Keratinocyte (primary cell): Measurements from ENCODE around the gene EYS. TPM values are rescaled to one million over a fixed set of nuclear protein-coding genes. Genes with fewer than 3 reads are reported as not detected.

Experiments
- DNase-seq: peaks from one replicate; pipeline ENCODE4 v3.0.0-alpha.2; 2011; ENCODE audit warnings: low read depth, missing footprints, low spot score
- FAIRE-seq: peaks from 2 replicates; lab custom pipeline; 2011; peaks lifted over from hg19 to GRCh38; lab: Jason Lieb, UNC
- H2AFZ ChIP-seq: 2 replicates; pipeline ENCODE4 v1.6.0; 2012; ENCODE audit warnings: low read length, control low read depth, inconsistent platforms; ENCODE audit not compliant: control insufficient read depth
- H3K27ac ChIP-seq: 2 replicates; pipeline ENCODE4 v1.5.1; 2011; ENCODE audit warnings: low read length; ENCODE audit not compliant: control insufficient read depth, insufficient read depth
- H3K27me3 ChIP-seq: 3 replicates; pipeline ENCODE4 v1.6.0; 2011; ENCODE audit warnings: low read length; ENCODE audit not compliant: control insufficient read depth, insufficient read depth; ENCODE audit errors: extremely low read depth
- H3K36me3 ChIP-seq, 2 experiments: 2 replicates in 1 of 2; 3 replicates in 1 of 2; pipeline ENCODE4 v1.5.1; 2011; ENCODE audit warnings: low read length in 2 of 2, mild to moderate bottlenecking in 1 of 2; ENCODE audit not compliant: control insufficient read depth in 2 of 2, insufficient read depth in 2 of 2; ENCODE audit errors: extremely low read depth in 1 of 2
- H3K4me1 ChIP-seq: 3 replicates; pipeline ENCODE4 v1.5.1; 2011; ENCODE audit warnings: low read length; ENCODE audit not compliant: control insufficient read depth, insufficient read depth; ENCODE audit errors: extremely low read depth
- H3K4me2 ChIP-seq: 3 replicates; pipeline ENCODE4 v1.6.0; 2011; ENCODE audit warnings: low read depth, low read length; ENCODE audit not compliant: control insufficient read depth, insufficient read depth; ENCODE audit errors: extremely low read depth
- H3K4me3 ChIP-seq, 3 experiments: fragments of 200-600 bp in 1 of 3; sonication (generic) in 1 of 3; 2 replicates in 2 of 3; 3 replicates in 1 of 3; pipeline ENCODE4 v1.5.1; 2011 to 2016; ENCODE audit warnings: low read length in 3 of 3, mild to moderate bottlenecking in 3 of 3, control low read depth in 2 of 3, inconsistent platforms in 1 of 3, low read depth in 1 of 3, mixed read lengths in 1 of 3, mixed run types in 1 of 3, moderate library complexity in 1 of 3; ENCODE audit not compliant: control insufficient read depth in 2 of 3, insufficient read depth in 2 of 3; ENCODE audit errors: extremely low read depth in 1 of 3
- H3K79me2 ChIP-seq: 2 replicates; pipeline ENCODE4 v1.6.0; 2012; ENCODE audit warnings: low read length; ENCODE audit not compliant: control insufficient read depth, insufficient read depth
- H3K9ac ChIP-seq: 3 replicates; pipeline ENCODE4 v1.6.0; 2011; ENCODE audit warnings: low read length; ENCODE audit not compliant: control insufficient read depth, insufficient read depth; ENCODE audit errors: extremely low read depth
- H3K9me1 ChIP-seq: 3 replicates; pipeline ENCODE4 v1.6.0; 2011; ENCODE audit warnings: low read length; ENCODE audit not compliant: control insufficient read depth, insufficient read depth; ENCODE audit errors: extremely low read depth
- H3K9me3 ChIP-seq: 2 replicates; pipeline ENCODE4 v1.5.1; 2012; ENCODE audit warnings: low read depth, low read length; ENCODE audit not compliant: control insufficient read depth
- H4K20me1 ChIP-seq: 3 replicates; pipeline ENCODE4 v1.6.0; 2011; ENCODE audit warnings: low read length; ENCODE audit not compliant: control insufficient read depth, insufficient read depth; ENCODE audit errors: extremely low read depth
- EZH2 ChIP-seq: IDR thresholded peaks from one replicate; pipeline ENCODE4 v1.6.1; 2012; ENCODE audit warnings: inconsistent platforms, mild to moderate bottlenecking, low read length, moderate library complexity
- dilution Hi-C: fragments of 300-500 bp; cut with MboI; formaldehyde crosslinking; loops from one replicate; pipeline ENCODE4 v1.7.0; 2020; ENCODE audit warnings: low sequenced_read_pairs; ENCODE audit not compliant: extremely low pct_ligation_motif_present
- polyA plus RNA-seq, 5 experiments: library from polyadenylated mRNA; depleted of rRNA in 3 of 5; stranded (reverse) in 3 of 5; stranded (forward) in 1 of 5; unstranded in 1 of 5; fragments of >200 nt; gene quantifications; 1 replicate in 1 of 5; 2 replicates in 3 of 5; 3 replicates in 1 of 5; pipeline versions ENCODE4 v1.2.1 to v1.2.3, GENCODE V29; 2011 to 2012; ENCODE audit warnings: missing spikeins in 2 of 5, low read depth in 1 of 5, low replicate concordance in 1 of 5
- TF ChIP-seq, protein P1 (sequence below), 3 experiments: IDR thresholded peaks in 1 of 3; conservative IDR thresholded peaks in 1 of 3; optimal IDR thresholded peaks in 1 of 3; 2 replicates in 2 of 3; 3 replicates in 1 of 3; pipeline versions ENCODE3 to v1.5.1; 2011; ENCODE audit warnings: low read length in 3 of 3, mild to moderate bottlenecking in 3 of 3, moderate library complexity in 2 of 3, control low read depth in 1 of 3, inconsistent platforms in 1 of 3; ENCODE audit not compliant: insufficient read depth in 2 of 3; ENCODE audit errors: extremely low read depth in 1 of 3

The EYS gene
- polyA plus RNA-seq, 1 donor (not counting 4 experiments of a cell fraction or from before 2014, with no cell fraction given), result 0.34 TPM

DNA sequence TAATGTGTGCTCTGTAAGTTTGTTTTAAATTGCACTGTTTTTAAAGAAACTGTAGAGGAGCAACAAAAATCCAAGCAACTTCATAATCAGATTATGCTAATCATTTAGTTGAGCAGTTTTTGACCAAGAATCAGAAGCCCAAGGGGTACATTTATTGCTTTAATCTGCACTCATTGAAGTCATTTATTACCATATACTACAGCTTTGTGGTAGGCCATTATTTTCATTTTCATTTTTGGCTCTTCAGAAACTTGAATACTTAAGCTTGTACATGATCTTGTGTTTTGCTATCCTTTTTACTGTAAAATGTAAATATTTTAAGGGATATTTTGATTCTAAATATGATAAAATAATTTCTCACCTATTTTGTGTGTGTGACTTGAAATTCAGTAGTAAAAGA is 1992.9 kb downstream of the EYS start:
- no peaks in the 10 kb centered on the region for H4K20me1 ChIP-seq
- no peaks in the 10 kb centered on the region for H3K9me1 ChIP-seq
- no peak for DNase-seq
- peaks cover 4 to 10% of the 10 kb centered on the region in 2 experiments for H3K36me3 ChIP-seq
- FAIRE-seq, result no peak
- no peak overlapping the region for H2AFZ ChIP-seq
- no peak overlapping the region for H3K9ac ChIP-seq
- H3K4me1 ChIP-seq, result no peaks in the 10 kb centered on the region
- no peak for TF ChIP-seq EZH2
- TF ChIP-seq, protein P1, sequence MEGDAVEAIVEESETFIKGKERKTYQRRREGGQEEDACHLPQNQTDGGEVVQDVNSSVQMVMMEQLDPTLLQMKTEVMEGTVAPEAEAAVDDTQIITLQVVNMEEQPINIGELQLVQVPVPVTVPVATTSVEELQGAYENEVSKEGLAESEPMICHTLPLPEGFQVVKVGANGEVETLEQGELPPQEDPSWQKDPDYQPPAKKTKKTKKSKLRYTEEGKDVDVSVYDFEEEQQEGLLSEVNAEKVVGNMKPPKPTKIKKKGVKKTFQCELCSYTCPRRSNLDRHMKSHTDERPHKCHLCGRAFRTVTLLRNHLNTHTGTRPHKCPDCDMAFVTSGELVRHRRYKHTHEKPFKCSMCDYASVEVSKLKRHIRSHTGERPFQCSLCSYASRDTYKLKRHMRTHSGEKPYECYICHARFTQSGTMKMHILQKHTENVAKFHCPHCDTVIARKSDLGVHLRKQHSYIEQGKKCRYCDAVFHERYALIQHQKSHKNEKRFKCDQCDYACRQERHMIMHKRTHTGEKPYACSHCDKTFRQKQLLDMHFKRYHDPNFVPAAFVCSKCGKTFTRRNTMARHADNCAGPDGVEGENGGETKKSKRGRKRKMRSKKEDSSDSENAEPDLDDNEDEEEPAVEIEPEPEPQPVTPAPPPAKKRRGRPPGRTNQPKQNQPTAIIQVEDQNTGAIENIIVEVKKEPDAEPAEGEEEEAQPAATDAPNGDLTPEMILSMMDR (optimal IDR thresholded peaks at IDR 0.05 in 1 of 3, IDR thresholded peaks at IDR 0.05 in 1 of 3, conservative IDR thresholded peaks at IDR 0.05 in 1 of 3; ENCODE audit: extremely low read depth in 1 of 3, insufficient read depth in 2 of 3, low read length in 3 of 3), result no peak
- H3K27me3 ChIP-seq, result no peaks in the 10 kb centered on the region
- H3K79me2 ChIP-seq, result no peaks in the 10 kb centered on the region
- H3K27ac ChIP-seq, result no peak overlapping the region
- no peaks in the 10 kb centered on the region for H3K9me3 ChIP-seq
- H3K4me3 ChIP-seq, result no peak overlapping the region
- dilution Hi-C loops, result no loop called here
- no peak overlapping the region for H3K4me2 ChIP-seq

DNA sequence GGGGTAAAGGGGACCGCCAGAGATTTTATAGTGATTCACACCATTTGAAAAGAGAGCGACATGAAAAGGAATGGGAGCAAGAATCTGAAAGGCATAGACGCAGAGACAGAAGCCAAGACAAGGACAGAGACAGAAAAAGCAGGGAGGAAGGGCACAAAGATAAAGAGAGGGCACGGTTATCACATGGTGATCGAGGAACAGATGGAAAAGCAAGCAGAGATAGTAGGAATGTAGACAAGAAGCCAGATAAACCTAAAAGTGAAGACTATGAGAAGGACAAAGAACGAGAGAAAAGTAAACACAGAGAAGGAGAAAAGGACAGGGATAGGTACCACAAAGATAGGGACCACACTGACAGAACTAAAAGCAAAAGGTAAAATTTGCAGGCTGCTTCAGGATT is 1993.7 kb downstream of the EYS start:
- H3K9me1 ChIP-seq, result no peaks in the 10 kb centered on the region
- H3K4me1 ChIP-seq, result no peaks in the 10 kb centered on the region
- no peak overlapping the region for H2AFZ ChIP-seq
- peaks cover 4 to 10% of the 10 kb centered on the region in 2 experiments for H3K36me3 ChIP-seq
- H3K4me2 ChIP-seq, result no peak overlapping the region
- FAIRE-seq (no peak), DNase-seq (no peak)
- H3K4me3 ChIP-seq, result no peak overlapping the region
- H3K9me3 ChIP-seq, result no peaks in the 10 kb centered on the region
- TF ChIP-seq, protein P1 (optimal IDR thresholded peaks at IDR 0.05 in 1 of 3, IDR thresholded peaks at IDR 0.05 in 1 of 3, conservative IDR thresholded peaks at IDR 0.05 in 1 of 3; ENCODE audit: extremely low read depth in 1 of 3, insufficient read depth in 2 of 3, low read length in 3 of 3), result no peak
- no peak for TF ChIP-seq EZH2
- no peak overlapping the region for H3K27ac ChIP-seq
- H3K9ac ChIP-seq, result no peak overlapping the region
- H3K79me2 ChIP-seq, result no peaks in the 10 kb centered on the region
- no peaks in the 10 kb centered on the region for H3K27me3 ChIP-seq
- H4K20me1 ChIP-seq, result no peaks in the 10 kb centered on the region
- dilution Hi-C loops, result no loop called here
